DMS 273 treated with DMSO at 0.1 percent for 48 hours (cell line): ENCODE results near the gene KANK3.
"Not testable (repeated sequence)": the region's sequence is repeated elsewhere in the genome, so short reads cannot be mapped to it uniquely, and the experiment has no call there.

ENCODE experiments used
- DNase-seq: peaks from one replicate; lab custom pipeline; 2025; lab: John Stamatoyannopoulos, UW

Gene KANK3

DNA sequence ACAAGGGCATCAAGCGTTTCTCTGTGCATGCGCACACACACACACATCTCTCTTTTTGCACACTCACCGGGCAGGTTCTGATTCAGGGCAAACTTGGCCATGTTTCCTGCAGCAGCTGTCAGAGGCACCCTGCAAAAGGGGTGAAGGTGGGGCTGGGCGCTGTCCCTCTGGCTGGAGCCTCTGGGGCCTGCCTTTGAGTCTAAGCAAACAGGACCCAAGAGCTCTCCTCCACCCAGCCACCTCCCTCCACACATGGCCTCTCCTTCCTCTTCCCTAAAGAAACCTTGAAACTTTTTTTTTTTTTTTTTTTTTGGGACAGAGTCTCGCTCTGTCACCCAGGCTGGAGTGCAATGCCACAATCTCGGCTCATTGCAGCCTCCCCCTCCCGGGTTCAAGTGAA, 5.3 kb downstream of the KANK3 start:
- no peak for DNase-seq

DNA sequence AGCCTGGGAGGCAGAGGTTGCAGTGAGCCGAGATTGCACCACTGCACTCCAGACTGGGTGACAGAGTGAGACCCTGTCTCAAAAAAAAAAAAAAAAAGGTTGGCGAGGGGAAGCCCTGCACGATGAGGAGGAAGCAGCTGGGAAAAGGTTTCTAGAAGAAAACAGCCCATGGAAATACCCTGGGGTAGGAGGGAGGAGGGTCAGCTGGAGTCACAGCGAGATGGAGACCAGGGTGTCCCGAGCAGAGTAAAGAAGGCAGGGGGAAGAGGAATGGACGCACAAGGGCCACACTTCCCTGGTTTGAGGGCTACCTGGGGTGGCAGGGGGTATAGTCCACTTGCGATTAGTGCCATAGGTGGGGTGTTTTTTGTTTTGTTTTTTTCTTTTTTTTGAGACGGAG, 6.4 kb downstream of the KANK3 start:
- no peak for DNase-seq

DNA sequence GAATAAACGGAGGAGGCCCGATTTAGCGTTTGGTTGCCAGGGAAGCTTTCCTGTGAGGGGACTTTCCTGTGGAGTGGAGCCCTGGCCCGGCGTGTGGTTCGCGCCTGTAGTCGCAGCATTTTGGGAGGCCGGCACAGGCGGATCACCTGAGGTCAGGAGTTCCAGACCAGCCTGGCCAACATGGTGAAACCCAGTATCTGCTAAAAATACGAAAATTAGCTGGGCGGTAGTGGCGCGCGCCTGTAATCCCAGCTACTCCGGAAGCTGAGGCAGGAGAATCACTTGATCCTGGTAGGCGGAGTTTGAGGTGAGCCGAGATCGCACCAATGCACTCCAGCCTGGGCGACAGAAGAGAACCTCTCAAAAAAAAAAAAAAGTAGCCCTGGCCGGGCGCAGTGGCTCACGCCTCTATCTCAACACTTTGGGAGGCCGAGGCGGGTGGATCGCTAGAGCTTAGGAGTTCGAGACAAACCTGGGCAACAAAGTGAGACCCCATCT, 6.9 kb downstream of the KANK3 start:
- no peak for DNase-seq

DNA sequence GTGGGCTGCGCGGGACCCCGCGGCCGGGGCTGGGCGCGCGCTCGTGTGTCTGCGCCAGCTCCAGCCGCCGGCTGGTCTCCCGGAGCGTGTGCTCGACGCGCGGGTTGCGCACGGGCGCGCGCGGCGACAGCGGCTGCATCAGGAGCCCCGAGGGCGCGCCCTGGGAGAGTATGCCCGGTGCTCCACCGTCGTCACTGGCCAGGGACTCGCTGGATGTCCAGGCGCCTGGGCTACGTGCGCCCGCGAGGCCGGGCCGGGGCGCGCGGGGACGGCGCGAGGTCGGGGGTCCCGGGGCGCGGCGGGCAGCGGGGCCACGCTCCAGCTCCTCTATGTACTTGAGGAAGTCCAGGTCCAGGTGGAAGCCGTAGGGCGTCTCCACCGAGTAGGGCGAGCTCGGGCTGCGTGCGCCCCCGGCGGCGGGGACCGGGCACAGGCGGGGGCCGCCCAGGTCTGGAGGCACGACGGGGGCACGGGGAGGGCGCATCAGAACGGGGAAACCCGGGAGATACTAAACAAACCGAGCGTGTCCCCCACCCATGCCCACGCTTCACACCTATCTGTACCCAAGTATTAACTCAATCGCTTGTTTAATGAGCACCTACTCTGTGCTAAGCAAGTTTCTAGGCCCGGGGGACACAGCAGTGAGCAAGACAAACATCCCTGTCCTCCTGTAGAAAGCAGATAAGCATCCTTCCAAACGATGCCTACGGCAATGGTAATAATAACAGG, 7.6 kb downstream of the KANK3 start:
- DNase-seq, result no peak

DNA sequence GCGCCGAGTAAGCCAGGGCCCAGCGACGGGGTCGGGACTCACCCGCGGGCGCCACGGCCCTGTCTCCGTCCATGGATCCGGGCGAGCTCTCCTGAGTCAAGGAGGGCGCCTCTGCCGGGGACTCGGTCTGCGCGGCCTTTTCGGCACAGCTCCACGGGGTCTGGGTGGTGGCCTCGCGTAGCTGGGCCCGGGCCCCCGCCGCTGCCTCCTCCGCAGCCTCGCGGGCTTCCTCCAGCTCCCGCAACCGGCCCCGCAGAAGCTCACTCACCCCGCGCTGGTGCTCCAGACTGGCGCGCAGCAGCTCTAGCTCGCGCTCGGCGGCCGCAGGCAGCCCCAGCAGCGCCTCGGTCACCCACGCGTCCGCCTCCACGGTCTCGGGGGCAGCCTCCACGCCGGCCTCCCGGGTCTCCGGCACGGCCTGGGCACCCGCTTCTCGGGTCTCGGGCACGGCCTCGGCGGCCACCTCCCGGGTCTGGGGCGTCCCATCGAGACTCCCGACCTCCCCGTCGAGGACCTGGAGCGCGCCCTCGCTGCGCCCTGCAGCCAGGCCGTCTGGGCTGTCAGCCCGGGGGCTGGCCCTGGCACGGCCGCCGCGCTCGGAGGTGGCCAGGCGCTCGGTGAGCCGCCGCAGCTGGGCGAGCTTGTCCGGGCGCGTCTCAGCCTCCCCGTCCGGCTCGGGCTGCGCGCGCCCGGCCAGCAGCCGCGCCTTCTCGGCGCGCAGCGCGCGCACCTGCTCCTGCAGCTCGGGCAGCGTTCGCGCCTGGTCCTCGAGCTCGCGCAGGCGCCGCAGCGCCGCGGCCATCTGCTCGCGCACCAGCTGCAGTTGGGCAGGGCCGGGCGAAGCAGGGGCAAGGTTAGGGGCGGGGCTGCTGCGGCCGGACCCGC, 8.4 kb downstream of the KANK3 start:
- peak; percentile 26 for DNase-seq

DNA sequence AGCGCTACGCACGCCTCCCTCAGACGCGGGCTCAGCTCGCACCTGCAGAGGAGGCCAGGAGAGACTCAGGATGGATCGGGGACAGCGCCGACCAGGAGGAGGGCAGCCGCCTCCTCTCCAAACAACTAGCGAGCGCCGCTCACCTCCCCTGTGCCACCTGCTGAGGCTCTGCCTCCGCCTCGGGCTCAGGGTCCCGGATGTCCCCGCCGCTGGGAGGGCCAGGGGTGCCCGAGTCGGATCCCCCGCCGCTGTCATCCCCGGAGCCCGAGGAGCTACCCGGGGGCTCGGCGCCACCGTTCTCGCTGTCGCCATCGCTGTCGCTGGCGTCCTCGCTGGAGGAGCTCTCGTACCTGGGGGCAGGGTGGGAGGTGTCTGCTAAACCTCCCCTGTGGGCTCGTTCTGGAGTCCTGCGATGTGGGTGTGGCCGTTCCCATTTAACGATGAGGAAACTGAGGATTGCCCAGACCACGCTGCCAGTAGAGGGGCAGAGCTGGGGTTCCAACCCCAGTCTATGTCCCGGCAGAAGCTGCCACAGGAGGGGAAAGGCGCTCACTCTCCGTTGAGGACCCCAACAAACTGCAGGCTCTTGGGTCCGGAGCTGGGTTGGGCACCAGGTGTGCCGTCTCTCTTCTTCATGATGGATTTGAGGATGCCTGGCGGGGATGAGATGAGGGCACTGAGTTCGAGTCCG, 9.2 kb downstream of the KANK3 start:
- no peak for DNase-seq

DNA sequence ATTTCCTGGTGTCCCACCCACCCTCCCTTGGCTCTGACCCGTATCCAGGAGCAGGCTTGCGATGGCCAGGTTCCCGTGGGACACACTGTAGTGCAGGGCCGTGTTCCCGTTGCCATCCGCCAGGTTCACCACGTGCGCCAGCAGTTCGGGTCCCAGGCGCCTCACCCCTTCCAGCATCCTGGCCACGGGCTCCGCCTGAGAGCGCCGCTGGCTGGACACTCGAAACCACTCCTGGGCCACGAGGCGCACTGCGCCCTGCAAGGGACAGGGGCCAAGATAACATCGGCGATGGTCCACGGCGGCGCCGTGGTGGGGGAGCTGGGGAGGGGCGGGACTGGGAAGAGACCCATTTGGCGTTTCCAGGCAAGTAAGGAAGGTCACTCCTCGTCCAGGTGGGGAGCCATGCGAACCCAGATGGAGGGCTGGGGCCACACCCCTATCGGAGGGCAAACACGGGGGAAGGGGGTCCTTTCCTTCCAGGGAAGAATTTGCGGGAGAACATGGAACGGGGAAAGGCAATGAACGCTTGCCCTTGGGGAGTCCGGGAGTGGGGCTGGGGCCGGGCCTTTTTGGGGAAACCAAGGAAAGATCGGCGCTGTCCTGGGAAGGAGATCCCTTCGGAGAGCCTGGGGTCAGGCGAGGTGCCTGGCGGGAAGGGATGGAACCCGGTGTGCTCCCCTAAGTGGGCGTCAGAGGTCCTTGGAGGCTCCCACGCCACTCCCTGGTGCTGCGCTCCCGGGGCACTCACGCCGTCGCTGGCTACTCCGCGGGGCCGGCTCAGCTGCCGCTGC, 9.9 kb downstream of the KANK3 start:
- no peak for DNase-seq

DNA sequence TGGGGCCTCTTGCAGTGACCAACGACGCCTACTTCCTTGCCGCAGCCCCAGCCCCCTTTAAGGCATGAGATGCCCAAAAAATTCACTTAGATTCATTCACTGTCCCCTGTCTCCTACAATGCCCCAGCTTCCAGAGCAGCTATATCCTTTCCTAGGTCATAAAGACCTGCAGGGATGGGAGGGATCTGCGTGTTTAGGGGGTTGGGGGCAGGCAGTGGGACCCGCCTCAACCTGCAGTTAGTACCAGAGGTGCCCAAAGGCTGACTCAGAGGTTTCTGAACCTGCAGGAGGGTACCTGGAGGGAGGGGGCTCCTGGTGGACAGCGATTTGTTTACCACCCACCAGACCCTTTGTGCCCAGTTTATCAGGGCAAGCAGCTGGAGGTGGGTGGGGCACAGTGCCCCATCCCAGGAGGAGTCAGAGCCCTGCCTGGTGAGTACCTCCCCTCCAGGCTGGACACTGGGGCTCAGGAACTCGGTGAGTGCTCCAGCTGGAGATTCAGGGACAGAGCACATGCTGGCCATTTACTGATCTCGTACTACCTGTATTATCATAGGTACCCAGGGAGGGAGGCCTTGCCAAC, 11.7 kb downstream of the KANK3 start:
- DNase-seq, result no peak

DNA sequence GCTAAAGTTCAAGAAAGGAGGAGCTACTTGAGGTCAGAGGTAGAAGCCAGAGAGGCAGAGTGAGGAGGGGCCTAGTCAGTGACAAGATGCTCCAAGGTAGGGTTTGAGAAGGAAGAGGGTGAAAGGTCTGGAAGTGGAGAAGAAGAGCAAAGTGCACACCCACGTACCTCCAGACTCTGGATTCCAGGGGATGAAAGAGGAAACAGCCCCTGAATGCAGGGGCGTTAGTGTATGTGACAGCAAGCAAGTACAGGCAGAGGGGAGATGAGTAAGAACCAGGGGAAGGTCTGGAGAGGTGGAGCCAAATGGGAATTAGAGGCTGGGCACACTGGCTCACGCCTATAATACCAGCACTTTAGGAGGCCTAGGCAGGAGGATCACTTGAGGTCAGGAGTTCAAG, 13.1 kb downstream of the KANK3 start:
- DNase-seq, result no peak

DNA sequence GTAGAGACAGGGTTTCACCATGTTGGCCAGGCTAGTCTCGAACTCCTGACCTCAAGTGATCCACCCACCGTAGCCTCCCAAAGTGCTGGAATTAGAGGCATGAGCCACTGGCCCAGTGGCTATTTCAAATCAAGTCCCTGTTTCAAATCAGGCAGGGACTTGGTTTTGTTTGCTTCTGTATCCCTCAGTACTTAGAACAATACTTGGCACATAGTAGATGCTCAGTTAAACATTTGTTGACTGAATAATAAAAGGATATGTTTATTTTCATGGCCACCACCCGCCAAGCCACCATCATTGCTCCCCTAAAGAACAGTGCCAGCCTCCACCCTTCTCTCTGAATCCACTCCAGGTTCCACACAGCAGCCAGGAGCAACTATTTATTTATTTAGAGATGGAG, 17.6 kb downstream of the KANK3 start:
- DNase-seq, result no peak

DNA sequence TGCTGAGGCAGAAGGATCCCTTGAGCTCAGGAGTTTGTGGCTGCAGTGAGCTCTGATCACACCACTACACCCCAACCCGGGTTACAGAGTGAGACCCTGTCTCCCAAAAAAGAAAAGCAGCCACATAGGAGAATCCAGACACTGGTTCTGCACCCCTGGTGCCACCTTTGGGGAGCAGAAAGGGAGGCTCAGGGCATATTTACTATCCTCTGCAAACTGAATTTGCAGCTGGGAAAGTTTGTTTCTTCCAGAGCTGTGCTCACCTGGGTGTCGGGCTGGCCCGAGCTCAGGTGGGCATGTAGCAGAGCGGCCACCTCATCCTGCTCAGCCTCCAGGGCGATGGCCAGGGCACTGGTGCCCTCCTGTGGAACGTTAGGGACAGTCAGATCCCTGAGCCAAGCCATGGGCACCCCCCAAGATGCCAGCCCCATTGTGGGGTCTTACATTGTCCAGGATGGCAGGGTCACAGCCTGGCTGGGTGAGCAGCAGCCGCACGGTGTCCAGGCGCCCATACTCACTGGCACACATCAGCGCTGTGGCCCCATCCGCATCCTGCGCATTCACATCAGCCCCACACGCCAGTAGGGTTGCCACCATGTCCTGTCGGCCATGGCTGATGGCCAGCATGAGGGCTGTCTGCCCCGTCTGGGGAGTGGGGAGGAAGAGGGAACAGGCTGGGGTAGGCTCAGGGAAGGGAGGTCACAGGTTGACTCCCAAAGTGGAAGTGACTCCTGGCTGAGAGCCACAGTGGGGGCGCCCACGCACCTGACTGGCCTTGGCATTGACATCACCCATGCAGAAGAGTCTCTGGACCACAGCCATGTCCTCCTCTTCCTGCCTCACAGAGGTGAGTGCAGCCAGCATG, 18.6 kb downstream of the KANK3 start:
- DNase-seq, result no peak

DNA sequence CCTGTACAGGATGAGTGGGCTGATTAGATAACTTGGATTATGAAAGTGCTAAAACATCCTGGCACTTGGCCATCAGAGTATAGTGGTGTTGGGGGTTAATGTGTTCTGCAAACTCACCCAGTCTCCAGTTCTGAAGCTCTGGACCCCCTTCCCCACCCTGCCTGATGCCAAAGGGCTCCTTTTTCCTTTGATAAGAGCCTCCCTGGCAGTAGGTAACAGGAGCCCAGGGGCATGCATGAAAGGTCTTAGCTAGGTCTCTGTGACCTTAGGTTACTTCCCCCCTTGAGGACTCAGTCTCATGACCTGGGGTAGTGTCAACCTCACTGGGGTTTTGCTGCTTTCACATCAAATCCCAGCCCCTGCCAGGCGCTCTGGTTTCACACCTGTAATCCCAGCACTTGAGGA, 19.3 kb downstream of the KANK3 start:
- no peak for DNase-seq

DNA sequence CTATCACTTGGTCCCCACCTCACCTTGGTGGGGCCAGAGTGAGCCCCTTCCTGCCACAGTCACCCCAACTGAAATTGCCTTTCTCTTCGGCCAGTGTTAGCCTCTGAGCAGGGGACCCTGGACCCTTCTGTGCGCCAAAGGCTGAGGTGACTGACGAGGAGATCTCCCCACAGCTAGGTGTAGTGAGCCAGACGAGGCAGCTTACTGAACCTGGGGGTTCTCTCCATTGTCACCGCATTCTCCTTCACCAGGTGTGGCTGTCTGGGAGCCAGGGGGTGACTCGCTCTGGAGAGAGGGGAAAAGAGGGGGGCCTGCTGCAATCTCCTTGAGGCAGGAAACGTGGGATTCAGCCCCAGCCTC, 20.4 kb downstream of the KANK3 start:
- no peak for DNase-seq

DNA sequence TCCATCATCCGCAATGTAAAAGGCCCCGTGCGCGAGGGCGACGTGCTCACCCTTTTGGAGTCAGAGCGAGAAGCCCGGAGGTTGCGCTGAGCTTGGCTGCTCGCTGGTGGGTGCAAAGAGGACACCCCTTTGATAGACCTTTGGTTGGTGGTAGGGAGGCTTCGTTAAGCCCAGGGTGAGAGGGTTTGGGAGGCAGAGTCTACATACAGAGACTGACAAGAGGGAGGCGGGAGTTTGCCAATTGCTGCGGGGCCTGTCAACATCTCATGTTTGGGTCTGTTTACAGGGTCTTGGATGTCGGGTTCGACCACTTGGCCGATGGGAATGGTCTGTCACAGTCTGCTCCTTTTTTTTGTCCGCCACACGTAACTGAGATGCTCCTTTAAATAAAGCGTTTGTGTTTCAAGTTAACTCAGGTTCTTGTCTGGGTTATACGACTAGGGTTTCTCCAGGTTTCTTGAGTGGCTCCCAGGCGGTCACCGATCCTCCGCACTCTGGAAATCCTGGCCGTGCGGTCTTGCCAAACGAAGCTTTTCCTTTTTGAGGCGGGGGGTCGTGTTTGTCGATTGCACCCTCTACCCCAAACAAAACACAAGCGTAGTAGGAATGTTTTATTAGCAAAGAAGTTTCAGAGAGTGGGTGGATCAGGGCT, 20.9 kb downstream of the KANK3 start:
- no peak for DNase-seq

DNA sequence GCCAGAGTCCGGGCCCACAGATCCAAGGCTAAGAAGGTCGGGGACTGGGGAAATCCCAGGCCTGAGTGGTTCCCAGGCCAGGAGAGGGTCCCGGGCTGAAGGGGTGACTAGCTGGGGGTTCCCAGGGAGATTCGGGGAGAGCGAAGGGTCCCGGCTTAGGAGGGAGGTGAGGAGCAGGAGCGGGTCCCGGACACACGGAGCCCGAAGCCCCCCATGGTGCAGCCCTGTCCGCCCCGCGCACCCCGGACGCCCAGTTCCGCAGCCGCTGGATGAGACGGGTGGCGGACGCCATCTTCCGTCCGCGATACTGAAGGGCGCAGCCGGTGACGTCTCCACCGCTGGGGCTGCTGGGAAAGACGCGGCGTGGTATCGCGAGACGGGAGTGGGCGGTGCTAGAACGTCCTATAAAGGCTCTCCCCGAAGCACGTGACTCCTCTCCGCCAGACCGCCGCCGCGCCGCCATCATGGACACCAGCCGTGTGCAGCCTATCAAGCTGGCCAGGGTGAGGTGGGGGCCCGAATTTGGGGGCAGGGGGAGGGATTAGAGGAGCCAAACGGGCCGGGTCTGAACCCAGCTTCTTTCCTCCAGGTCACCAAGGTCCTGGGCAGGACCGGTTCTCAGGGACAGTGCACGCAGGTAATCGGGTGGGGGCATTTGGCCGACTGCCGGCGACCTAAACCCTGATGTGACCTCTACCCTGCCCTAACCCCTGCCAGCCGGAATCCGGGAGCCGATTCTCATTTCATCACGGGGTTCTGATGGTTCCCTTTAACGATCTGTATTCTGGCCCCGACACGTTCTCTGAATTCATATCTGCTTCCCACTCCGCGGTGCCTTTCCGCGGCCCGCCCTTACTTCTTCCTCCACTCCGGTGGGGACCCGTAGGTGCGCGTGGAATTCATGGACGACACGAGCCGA, 21.7 kb downstream of the KANK3 start, which contains the start of the genes NDUFA7 and RPS28:
NDUFA7 (minus strand) TSS at position 309 of the 919 bp plus-strand sequence; CDS start at position 292, 17 bp downstream.
RPS28 (plus strand) TSS at position 430 of the 919 bp plus-strand sequence; CDS start at position 465, 35 bp downstream.
- DNase-seq, result peak; percentile 87

DNA sequence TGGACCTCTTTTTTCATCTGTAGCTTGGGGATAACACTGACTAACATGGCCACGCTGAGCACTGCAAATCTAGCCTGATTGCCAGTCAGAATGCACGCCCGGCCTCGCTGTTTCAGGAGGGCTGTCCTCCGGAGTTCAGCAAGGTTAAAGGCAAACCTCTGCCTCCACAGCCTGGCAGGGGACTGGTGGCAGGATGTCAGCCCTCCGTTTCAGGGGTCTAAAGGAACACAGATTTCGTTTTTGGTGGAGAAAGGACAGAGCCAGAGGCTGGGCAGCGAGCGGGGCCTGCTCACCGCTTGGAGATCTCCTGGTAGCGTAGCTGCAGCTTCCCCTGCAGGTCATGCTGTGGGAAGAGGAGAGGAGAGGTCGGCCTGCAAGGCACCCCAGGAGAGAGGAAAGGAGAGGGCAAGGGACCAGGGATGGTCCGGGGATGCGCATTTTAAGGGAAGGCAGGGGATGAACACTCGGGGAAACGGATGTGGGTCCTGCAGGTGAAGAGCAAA, 22.4 kb downstream of the KANK3 start:
- no peak for DNase-seq

DNA sequence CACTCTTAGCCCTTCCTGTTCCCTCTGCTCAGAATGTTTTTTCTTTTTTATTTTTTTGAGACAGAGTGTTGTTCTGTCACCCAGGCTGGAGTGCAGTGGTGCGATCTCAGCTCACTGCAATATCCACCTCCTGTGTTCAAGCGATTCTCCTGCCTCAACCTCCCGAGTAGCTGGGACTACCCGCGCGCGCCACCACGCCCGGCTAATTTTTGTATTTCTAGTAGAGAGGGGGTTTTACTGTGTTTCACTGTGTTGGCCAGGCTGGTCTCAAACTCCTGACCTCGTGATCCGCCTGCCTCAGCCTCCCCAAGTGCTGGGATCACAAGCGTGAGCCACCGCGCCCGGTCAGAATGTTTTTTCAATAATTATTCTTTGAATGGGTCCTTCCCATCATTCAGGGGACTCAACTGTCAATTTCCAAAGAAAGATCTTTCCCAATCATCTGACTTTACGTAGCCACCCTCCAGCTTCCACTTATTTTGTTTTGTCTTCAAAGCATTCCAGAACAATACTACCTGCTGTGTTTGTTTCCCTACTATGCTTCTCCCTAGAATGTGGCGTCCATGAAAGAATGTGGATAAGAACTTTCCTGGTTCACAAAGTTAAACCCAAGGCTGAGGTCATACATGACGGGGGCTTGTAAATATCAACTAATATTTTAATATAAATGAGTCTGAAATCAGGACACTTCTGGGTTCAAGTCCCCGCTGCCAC, 23.1 kb downstream of the KANK3 start:
- no peak for DNase-seq

DNA sequence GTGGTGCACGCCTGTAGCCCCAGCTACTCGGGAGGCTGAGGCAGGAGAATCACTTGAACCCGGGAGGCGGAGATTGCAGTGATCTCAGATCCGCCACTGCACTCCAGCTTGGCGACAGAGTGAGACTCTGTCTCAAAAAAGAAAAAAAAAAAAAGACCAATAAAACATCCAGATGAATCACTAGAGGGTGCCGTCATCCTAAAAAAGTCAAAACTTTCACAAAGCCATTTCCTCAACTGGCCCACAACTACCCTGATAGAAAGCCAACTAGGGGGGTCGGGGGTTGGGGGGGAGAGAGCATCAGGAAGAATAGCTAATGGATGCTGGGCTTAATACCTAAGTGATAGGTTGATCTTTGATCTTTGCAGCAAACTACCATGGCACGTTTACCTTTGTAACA, 24.2 kb downstream of the KANK3 start:
- not testable (repeated sequence) for DNase-seq
